ENCODE data around the gene RAPGEF4.

RAPGEF4 gene

GRCh38 chr2:172710584-172711047, 25.0 kb upstream of the RAPGEF4 start:
- Histone ChIP-seq H3K27me3 (no peaks in the 10 kb centered on the region), H3K9me3 (no peaks in the 10 kb centered on the region), H3K4me3 (ENCODE audit: low read depth, low read length) (no peak overlapping the region), H3K4me1 (no peaks in the 10 kb centered on the region), H3K36me3 (no peaks in the 10 kb centered on the region)
- TF ChIP-seq CTCF (IDR thresholded peaks at IDR 0.05; ENCODE audit: low read depth, low read length) = peak; percentile 63
- DNase-seq = peak; percentile 17

GRCh38 chr2:172711110-172711509, 24.5 kb upstream of the RAPGEF4 start:
- Histone ChIP-seq H3K4me1 (no peaks in the 10 kb centered on the region), H3K9me3 (no peaks in the 10 kb centered on the region), H3K4me3 (ENCODE audit: low read depth, low read length) (no peak overlapping the region), H3K36me3 (no peaks in the 10 kb centered on the region), H3K27me3 (no peaks in the 10 kb centered on the region)
- no peak for DNase-seq
- TF ChIP-seq CTCF (IDR thresholded peaks at IDR 0.05; ENCODE audit: low read depth, low read length) = no peak

- TF ChIP-seq CTCF (IDR thresholded peaks at IDR 0.05; ENCODE audit: low read depth, low read length) = no peak
These were observed 23.4 kb upstream of the RAPGEF4 start for GRCh38 chr2:172712251-172712650.

GRCh38 chr2:172713365-172713875, 22.2 kb upstream of the RAPGEF4 start:
- H3K36me3 ChIP-seq = no peaks in the 10 kb centered on the region
- no peak for DNase-seq
- TF ChIP-seq CTCF (IDR thresholded peaks at IDR 0.05; ENCODE audit: low read depth, low read length) = no peak
- H3K9me3 ChIP-seq = no peaks in the 10 kb centered on the region
- no peak overlapping the region for H3K4me3 ChIP-seq (ENCODE audit: low read depth, low read length)
- H3K27me3 ChIP-seq = no peaks in the 10 kb centered on the region
- H3K4me1 ChIP-seq = no peaks in the 10 kb centered on the region

More at GRCh38 chr2:172712251-172712650, 23.4 kb upstream of the RAPGEF4 start:
- no peak for DNase-seq
- Histone ChIP-seq H3K27me3 (no peaks in the 10 kb centered on the region), H3K4me3 (ENCODE audit: low read depth, low read length) (no peak overlapping the region), H3K4me1 (no peaks in the 10 kb centered on the region), H3K9me3 (no peaks in the 10 kb centered on the region), H3K36me3 (no peaks in the 10 kb centered on the region)

GRCh38 chr2:172722481-172722880, 13.2 kb upstream of the RAPGEF4 start:
- no peak for TF ChIP-seq CTCF (IDR thresholded peaks at IDR 0.05; ENCODE audit: low read depth, low read length)
- Histone ChIP-seq H3K9me3 (no peaks in the 10 kb centered on the region), H3K27me3 (no peaks in the 10 kb centered on the region), H3K4me1 (no peaks in the 10 kb centered on the region), H3K4me3 (ENCODE audit: low read depth, low read length) (no peak overlapping the region), H3K36me3 (no peaks in the 10 kb centered on the region)
- DNase-seq = no peak

GRCh38 chr2:172723286-172723685, 12.4 kb upstream of the RAPGEF4 start:
- H3K36me3 ChIP-seq = no peaks in the 10 kb centered on the region
- no peaks in the 10 kb centered on the region for H3K27me3 ChIP-seq
- no peak for DNase-seq
- no peaks in the 10 kb centered on the region for H3K4me1 ChIP-seq
- no peaks in the 10 kb centered on the region for H3K9me3 ChIP-seq
- no peak overlapping the region for H3K4me3 ChIP-seq (ENCODE audit: low read depth, low read length)
- no peak for TF ChIP-seq CTCF (IDR thresholded peaks at IDR 0.05; ENCODE audit: low read depth, low read length)

Data from BE2C (cell line).